ENCODE results near the gene VIT.

VIT gene

GRCh38 chr2:36858551-36859365 lies 162.3 kb downstream of the VIT start:
- DNase-seq (ENCODE audit: low read depth, low spot score): no peak

DNA sequence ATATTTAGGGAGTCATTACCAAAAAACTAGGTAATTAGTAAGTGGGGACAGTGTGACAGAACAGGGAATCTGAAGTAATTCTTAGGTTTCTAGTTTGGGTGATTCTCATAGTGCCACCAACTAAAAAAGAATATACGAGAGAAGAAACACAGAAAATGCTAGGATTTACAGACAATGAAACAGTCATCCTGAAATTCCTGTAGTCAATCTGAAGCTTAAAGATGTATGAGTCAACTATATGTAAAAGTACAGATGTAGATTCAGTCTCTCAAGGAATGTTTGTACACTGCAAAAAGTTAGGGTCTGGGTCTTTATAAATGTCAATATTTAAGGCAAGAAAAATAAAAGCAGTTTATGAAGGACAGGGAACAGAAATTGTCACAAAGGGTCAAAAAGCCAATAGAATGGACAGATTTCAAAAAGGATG lies 162.9 kb downstream of the VIT start:
- no peak for DNase-seq (ENCODE audit: low read depth, low spot score)

GRCh38 chr2:36861896-36862295 lies 165.4 kb downstream of the VIT start:
- no peak for DNase-seq (ENCODE audit: low read depth, low spot score)
